ENCODE data around the gene AGRP. TPM values are rescaled to one million over a fixed set of nuclear protein-coding genes. Genes with fewer than 3 reads are reported as not detected.
A peak's percentile ranks its signal among the peaks of the same experiment; 100 is the strongest.

Gene AGRP
- total RNA-seq, 3 donors from 2014 or later = not detected

GRCh38 chr16:67448580-67448979 is 34.8 kb downstream of the AGRP start:
- Mint-ChIP-seq H3K9me3 (no peaks in the 10 kb centered on the region), H3K36me3 (ENCODE audit: insufficient read depth) (peaks cover 17% of the 10 kb centered on the region), H3K4me3 (no peak overlapping the region), H3K4me1 (ENCODE audit: low read depth) (no peaks in the 10 kb centered on the region), H3K27me3 (ENCODE audit: low read depth) (no peaks in the 10 kb centered on the region)
- DNase-seq (no peak), ATAC-seq (no peak)

- Mint-ChIP-seq H3K4me3 (no peak overlapping the region), H3K27me3 (ENCODE audit: low read depth) (no peaks in the 10 kb centered on the region), H3K9me3 (no peaks in the 10 kb centered on the region), H3K4me1 (ENCODE audit: low read depth) (no peaks in the 10 kb centered on the region), H3K36me3 (ENCODE audit: insufficient read depth) (peaks cover 12% of the 10 kb centered on the region)
- DNase-seq (peak; percentile 46), ATAC-seq (peak; percentile 89 to 94)
Measured at GRCh38 chr16:67447508-67448076, 35.8 kb downstream of the AGRP start.

GRCh38 chr16:67446968-67447507 is 36.3 kb downstream of the AGRP start:
- no peak for DNase-seq
- H3K9me3 Mint-ChIP-seq = no peaks in the 10 kb centered on the region
- no peaks in the 10 kb centered on the region for H3K27me3 Mint-ChIP-seq (ENCODE audit: low read depth)
- no peak overlapping the region for H3K4me3 Mint-ChIP-seq
- H3K36me3 Mint-ChIP-seq (ENCODE audit: insufficient read depth) = peaks cover 12% of the 10 kb centered on the region
- ATAC-seq = no peak
- no peaks in the 10 kb centered on the region for H3K4me1 Mint-ChIP-seq (ENCODE audit: low read depth)

- Mint-ChIP-seq H3K27me3 (ENCODE audit: low read depth) (no peaks in the 10 kb centered on the region), H3K4me1 (ENCODE audit: low read depth) (no peaks in the 10 kb centered on the region), H3K4me3 (no peak overlapping the region), H3K9me3 (no peaks in the 10 kb centered on the region), H3K36me3 (ENCODE audit: insufficient read depth) (peaks cover 10% of the 10 kb centered on the region)
- ATAC-seq (no peak), DNase-seq (no peak)
Measured at GRCh38 chr16:67445913-67446907, 37.1 kb downstream of the AGRP start.

- no peaks in the 10 kb centered on the region for H3K27me3 Mint-ChIP-seq (ENCODE audit: low read depth)
- ATAC-seq = no peak
- no peak for DNase-seq
- H3K36me3 Mint-ChIP-seq (ENCODE audit: insufficient read depth) = peaks cover 5% of the 10 kb centered on the region
- no peaks in the 10 kb centered on the region for H3K9me3 Mint-ChIP-seq
- H3K4me3 Mint-ChIP-seq = no peak overlapping the region
- H3K4me1 Mint-ChIP-seq (ENCODE audit: low read depth) = no peaks in the 10 kb centered on the region
Measured at GRCh38 chr16:67445441-67445912, 37.9 kb downstream of the AGRP start.

- H3K9me3 Mint-ChIP-seq = no peaks in the 10 kb centered on the region
- no peak for DNase-seq
Measured at GRCh38 chr16:67445126-67445426, 38.3 kb downstream of the AGRP start.

GRCh38 chr16:67444259-67445125 is 38.9 kb downstream of the AGRP start:
- no peaks in the 10 kb centered on the region for H3K9me3 Mint-ChIP-seq
- DNase-seq = no peak
- ATAC-seq = no peak
- H3K36me3 Mint-ChIP-seq (ENCODE audit: insufficient read depth) = peaks cover 4% of the 10 kb centered on the region
- no peaks in the 10 kb centered on the region for H3K4me1 Mint-ChIP-seq (ENCODE audit: low read depth)
- H3K27me3 Mint-ChIP-seq (ENCODE audit: low read depth) = no peaks in the 10 kb centered on the region
- H3K4me3 Mint-ChIP-seq = no peak overlapping the region

More at GRCh38 chr16:67445126-67445426, 38.3 kb downstream of the AGRP start:
- H3K27me3 Mint-ChIP-seq (ENCODE audit: low read depth) = no peaks in the 10 kb centered on the region
- no peaks in the 10 kb centered on the region for H3K4me1 Mint-ChIP-seq (ENCODE audit: low read depth)
- peaks cover 4% of the 10 kb centered on the region for H3K36me3 Mint-ChIP-seq (ENCODE audit: insufficient read depth)
- H3K4me3 Mint-ChIP-seq = no peak overlapping the region
- no peak for ATAC-seq

- H3K4me3 Mint-ChIP-seq = no peak overlapping the region
- peaks cover 9% of the 10 kb centered on the region for H3K36me3 Mint-ChIP-seq (ENCODE audit: insufficient read depth)
- ATAC-seq (no peak), DNase-seq (no peak)
- H3K4me1 Mint-ChIP-seq (ENCODE audit: low read depth) = no peaks in the 10 kb centered on the region
- H3K9me3 Mint-ChIP-seq = no peaks in the 10 kb centered on the region
- no peaks in the 10 kb centered on the region for H3K27me3 Mint-ChIP-seq (ENCODE audit: low read depth)
Measured at GRCh38 chr16:67443265-67443664, 40.1 kb downstream of the AGRP start.

- Mint-ChIP-seq H3K27me3 (ENCODE audit: low read depth) (no peaks in the 10 kb centered on the region), H3K4me1 (ENCODE audit: low read depth) (no peaks in the 10 kb centered on the region), H3K9me3 (no peaks in the 10 kb centered on the region), H3K36me3 (ENCODE audit: insufficient read depth) (peaks cover 13% of the 10 kb centered on the region), H3K4me3 (no peak overlapping the region)
- ATAC-seq (no peak), DNase-seq (no peak)
Measured at GRCh38 chr16:67442581-67443255, 40.6 kb downstream of the AGRP start.

- Mint-ChIP-seq H3K9me3 (no peaks in the 10 kb centered on the region), H3K27me3 (ENCODE audit: low read depth) (no peaks in the 10 kb centered on the region), H3K4me3 (no peak overlapping the region), H3K4me1 (ENCODE audit: low read depth) (no peaks in the 10 kb centered on the region), H3K36me3 (ENCODE audit: insufficient read depth) (peaks cover 18% of the 10 kb centered on the region)
- DNase-seq (no peak), ATAC-seq (no peak)
Measured at GRCh38 chr16:67441907-67442306, 41.4 kb downstream of the AGRP start.

- no peaks in the 10 kb centered on the region for H3K4me1 Mint-ChIP-seq (ENCODE audit: low read depth)
- ATAC-seq = no peak
- DNase-seq = no peak
- no peaks in the 10 kb centered on the region for H3K27me3 Mint-ChIP-seq (ENCODE audit: low read depth)
- H3K36me3 Mint-ChIP-seq (ENCODE audit: insufficient read depth) = peaks cover 22% of the 10 kb centered on the region
- H3K9me3 Mint-ChIP-seq = no peaks in the 10 kb centered on the region
- no peak overlapping the region for H3K4me3 Mint-ChIP-seq
Measured at GRCh38 chr16:67441271-67441753, 42.0 kb downstream of the AGRP start.

GRCh38 chr16:67438824-67439393 is 44.4 kb downstream of the AGRP start:
- Mint-ChIP-seq H3K27me3 (ENCODE audit: low read depth) (no peaks in the 10 kb centered on the region), H3K4me1 (ENCODE audit: low read depth) (no peaks in the 10 kb centered on the region), H3K9me3 (no peaks in the 10 kb centered on the region), H3K36me3 (ENCODE audit: insufficient read depth) (peaks cover 22% of the 10 kb centered on the region), H3K4me3 (no peak overlapping the region)
- DNase-seq = no peak
- no peak for ATAC-seq

- no peak overlapping the region for H3K4me3 Mint-ChIP-seq
- no peaks in the 10 kb centered on the region for H3K4me1 Mint-ChIP-seq (ENCODE audit: low read depth)
- H3K36me3 Mint-ChIP-seq (ENCODE audit: insufficient read depth) = peaks cover 22% of the 10 kb centered on the region
- H3K27me3 Mint-ChIP-seq (ENCODE audit: low read depth) = no peaks in the 10 kb centered on the region
- no peaks in the 10 kb centered on the region for H3K9me3 Mint-ChIP-seq
- ATAC-seq (no peak), DNase-seq (no peak)
Measured at GRCh38 chr16:67438098-67438791, 45.1 kb downstream of the AGRP start.

Data from activated T-cell treated with anti-CD3 and anti-CD28 coated beads, Interleukin-2, amount 50 U/mL, for 4 hours (primary cell).